K562 (cell line): ENCODE results near the gene MYO3B. TPM values are rescaled to one million over a fixed set of nuclear protein-coding genes. Genes with fewer than 3 reads are reported as not detected.
A peak's percentile ranks its signal among the peaks of the same experiment; 100 is the strongest.

Experiments
- ATAC-seq: fragments of 200-7000 bp; cut with Tn5 transposase; 3 replicates; pipeline ENCODE4 v1.9.1; 2020; ENCODE audit warnings: moderate library complexity
- BruUV-seq: library from RNA; stranded (reverse); fragments of 400-500 nt; replicated peaks from 2 replicates; lab custom pipeline; 2021; lab: Mats Ljungman, UMichigan
- CTCF ChIA-PET: fragments of 300-600 bp; formaldehyde crosslinking; extraction: SDS; loops from one replicate; lab custom pipeline; 2021; ENCODE audit warnings: low intra/inter-chr PET ratio; lab: Yijun Ruan, JAX
- POLR2A ChIA-PET: fragments of 300-600, 350-650 bp; sonication (Branson Sonifier 250); formaldehyde crosslinking; extraction: SDS; loops from one replicate; lab custom pipeline; 2021; ENCODE audit warnings: antibody characterized with exemption, inconsistent platforms; lab: Yijun Ruan, JAX
- DNase-seq, 4 experiments: peaks; one replicate each; pipeline versions ENCODE4 v3.0.0 to v3.0.0-alpha.2; 2011 to 2018; ENCODE audit warnings: low spot score in 3 of 4, mixed read lengths in 3 of 4; ENCODE audit errors: extremely low read depth in 1 of 4
- FAIRE-seq: peaks from 2 replicates; lab custom pipeline; 2011; peaks lifted over from hg19 to GRCh38; lab: Jason Lieb, UNC
- H2AFZ ChIP-seq: 2 replicates; pipeline ENCODE4 v1.6.0; 2011; ENCODE audit warnings: low read depth, low read length, control low read depth, inconsistent platforms
- H3K27ac ChIP-seq: fragments of 200-600 bp; 3 replicates; pipeline ENCODE4 v1.8.0; 2011; ENCODE audit warnings: low read depth, mild to moderate bottlenecking, control low read depth, inconsistent platforms, low read length, moderate library complexity, mixed read lengths; ENCODE audit errors: extremely low read depth
- H3K27me3 ChIP-seq, 2 experiments: fragments of 300-600 bp in 1 of 2; 2 replicates in 1 of 2; 3 replicates in 1 of 2; pipeline versions ENCODE4 v1.6.0 to v1.8.0; 2011; ENCODE audit warnings: inconsistent platforms in 2 of 2, low read length in 2 of 2, mild to moderate bottlenecking in 1 of 2, mixed read lengths in 1 of 2, moderate library complexity in 1 of 2; ENCODE audit not compliant: control insufficient read depth in 2 of 2, insufficient read depth in 2 of 2
- H3K36me3 ChIP-seq: fragments of 300-600 bp; 3 replicates; pipeline ENCODE4 v1.8.0; 2011; ENCODE audit warnings: mild to moderate bottlenecking, low read length, inconsistent platforms; ENCODE audit not compliant: control insufficient read depth, insufficient read depth
- H3K4me1 ChIP-seq, 2 experiments: fragments of 200-600 bp in 1 of 2; replicated peaks in 1 of 2; 2 replicates in 1 of 2; 3 replicates in 1 of 2; pipeline versions ENCODE4 v1.5.1 to v1.8.0; 2011; ENCODE audit warnings: inconsistent platforms in 2 of 2, low read length in 2 of 2, mild to moderate bottlenecking in 1 of 2, mixed read lengths in 1 of 2, moderate library complexity in 1 of 2; ENCODE audit not compliant: control insufficient read depth in 2 of 2, insufficient read depth in 2 of 2
- H3K4me2 ChIP-seq: 2 replicates; pipeline ENCODE4 v1.6.1; 2011; ENCODE audit warnings: low read length, control low read depth, inconsistent platforms, mixed read lengths; ENCODE audit not compliant: insufficient read depth
- H3K4me3 ChIP-seq: fragments of 200-600 bp; sonication (generic), shearing (Covaris generic); 2 replicates; pipeline ENCODE4 v1.5.1; 2016; ENCODE audit warnings: control low read depth, inconsistent platforms
- H3K79me2 ChIP-seq: fragments of 200-600 bp; 3 replicates; pipeline ENCODE4 v1.8.0; 2011; ENCODE audit warnings: low read length, inconsistent platforms; ENCODE audit not compliant: control insufficient read depth, insufficient read depth
- H3K9ac ChIP-seq, 2 experiments: 2 replicates each; pipeline versions ENCODE4 v1.6.0 to v1.6.1; 2011; ENCODE audit warnings: low read depth in 2 of 2, low read length in 2 of 2, control low read depth in 1 of 2, inconsistent platforms in 1 of 2, mild to moderate bottlenecking in 1 of 2, mixed read lengths in 1 of 2; ENCODE audit not compliant: insufficient read depth in 1 of 2
- H3K9me1 ChIP-seq: one replicate; pipeline ENCODE4 v1.6.0; 2011; ENCODE audit warnings: inconsistent platforms, mild to moderate bottlenecking, low read length, moderate library complexity; ENCODE audit not compliant: control insufficient read depth, insufficient read depth
- H3K9me3 ChIP-seq: replicated peaks from 2 replicates; pipeline ENCODE4 v1.5.1; 2011; ENCODE audit warnings: low read depth, low read length, inconsistent platforms; ENCODE audit not compliant: control insufficient read depth, insufficient read depth
- H4K20me1 ChIP-seq: replicated peaks from 2 replicates; pipeline ENCODE4 v1.6.1; 2011; ENCODE audit warnings: low read length, inconsistent platforms, mixed read lengths; ENCODE audit not compliant: control insufficient read depth, insufficient read depth
- CHCHD3 ChIP-seq: fragments of 250-450 bp; sonication (Bioruptor Pico); IDR thresholded peaks from 2 replicates; pipeline ENCODE4 v2.1.2; 2022; ENCODE audit warnings: mild to moderate bottlenecking
- ELK3 ChIP-seq: fragments of 450-650 bp; formaldehyde crosslinking; IDR thresholded peaks from 2 replicates; pipeline ENCODE4 v1.4.0; 2020; ENCODE audit warnings: mild to moderate bottlenecking
- HIVEP1 ChIP-seq: fragments of 250-450 bp; sonication (Bioruptor Pico); IDR thresholded peaks from 2 replicates; pipeline ENCODE4 v1.4.0; 2020; ENCODE audit warnings: mild to moderate bottlenecking
- MAFG ChIP-seq: fragments of 450-650 bp; conservative IDR thresholded peaks from 2 replicates; pipeline ENCODE4 v1.6.1; 2016; ENCODE audit warnings: missing genetic modification characterization, missing compliant biosample characterization
- NBN ChIP-seq: fragments of 450-650 bp; IDR thresholded peaks from 2 replicates; pipeline ENCODE4 v1.6.1; 2016; ENCODE audit warnings: low read depth, mild to moderate bottlenecking
- NR2C1 ChIP-seq, 2 experiments: fragments of 450-650 bp; IDR thresholded peaks; 2 replicates each; pipeline ENCODE4 v1.6.1; 2017; ENCODE audit warnings: mild to moderate bottlenecking in 2 of 2, antibody characterized with exemption in 1 of 2, inconsistent platforms in 1 of 2, missing compliant biosample characterization in 1 of 2, missing genetic modification characterization in 1 of 2
- RAD21 ChIP-seq, 2 experiments: fragments of 250-450 bp in 1 of 2; fragments of 450-650 bp in 1 of 2; sonication (Bioruptor Pico) in 1 of 2; formaldehyde crosslinking in 1 of 2; IDR thresholded peaks in 1 of 2; conservative IDR thresholded peaks in 1 of 2; 2 replicates each; pipeline versions ENCODE4 v1.4.0 to v1.8.0; 2020 to 2022; ENCODE audit warnings: mild to moderate bottlenecking in 2 of 2, moderate library complexity in 1 of 2
- RNF219 ChIP-seq: fragments of 250-450 bp; sonication (Bioruptor Pico); IDR thresholded peaks from 2 replicates; pipeline ENCODE4 v1.5.0; 2022; ENCODE audit warnings: mild to moderate bottlenecking
- RUNX1 ChIP-seq: sonication (generic); IDR thresholded peaks from 2 replicates; pipeline ENCODE4 v1.6.1; 2016; ENCODE audit warnings: antibody characterized with exemption, low read depth
- TEAD4 ChIP-seq, 2 experiments: sonication (generic) in 1 of 2; formaldehyde crosslinking in 1 of 2; IDR thresholded peaks; 2 replicates each; pipeline versions ENCODE4 v1.6.1 to v1.8.0; 2012 to 2022; ENCODE audit warnings: borderline replicate concordance in 1 of 2, inconsistent platforms in 1 of 2, low read length in 1 of 2, mild to moderate bottlenecking in 1 of 2, missing genetic modification reagents in 1 of 2
- YY1 ChIP-seq, 3 experiments: IDR thresholded peaks; 2 replicates each; pipeline ENCODE4 v1.6.1; 2011; ENCODE audit warnings: low read length in 2 of 3, mild to moderate bottlenecking in 2 of 3, moderate library complexity in 2 of 3, borderline replicate concordance in 1 of 3, control low read depth in 1 of 3, low read depth in 1 of 3; ENCODE audit not compliant: insufficient read depth in 3 of 3, insufficient replicate concordance in 2 of 3, control insufficient read depth in 1 of 3, insufficient read length in 1 of 3; ENCODE audit errors: extremely low read depth in 1 of 3
- ZFP91 ChIP-seq: sonication (generic); formaldehyde crosslinking; IDR thresholded peaks from 2 replicates; pipeline ENCODE4 v1.8.0; 2022; ENCODE audit warnings: mild to moderate bottlenecking, missing genetic modification reagents
- ZNF217 ChIP-seq: sonication (generic); formaldehyde crosslinking; IDR thresholded peaks from 2 replicates; pipeline ENCODE4 v1.8.0; 2022; ENCODE audit warnings: mild to moderate bottlenecking, missing genetic modification reagents
- ZNF584 ChIP-seq: fragments of 200-800 bp; sonication (Bioruptor generic); IDR thresholded peaks from 2 replicates; pipeline ENCODE4 v1.6.1; 2016; ENCODE audit warnings: low read depth, mild to moderate bottlenecking, missing genetic modification characterization, missing compliant biosample characterization
- ZNF707 ChIP-seq: fragments of 250-450 bp; sonication (Bioruptor Pico); conservative IDR thresholded peaks from 2 replicates; pipeline ENCODE4 v1.8.0; 2022; ENCODE audit warnings: inconsistent platforms, mild to moderate bottlenecking, moderate library complexity
- ZNF785 ChIP-seq: fragments of 250-450 bp; sonication (Bioruptor Pico); IDR thresholded peaks from 2 replicates; pipeline ENCODE4 v1.4.0; 2020; ENCODE audit warnings: mild to moderate bottlenecking
- WGBS: fragments of 100-300 bp; shearing (Covaris generic); methylation state at CpG from one replicate; pipeline ENCODE4 v1.1.6; 2016; ENCODE audit warnings: low coverage, mixed read lengths; ENCODE audit not compliant: insufficient coverage; ENCODE audit errors: missing lambda C conversion rate; 5-methylcytosine and 5-hydroxymethylcytosine counted together
- in situ Hi-C: fragments of 300-500 bp; cut with MboI; formaldehyde crosslinking; loops from 4 replicates; pipeline ENCODE4 v1.15.0; 2018; ENCODE audit warnings: inconsistent platforms, mixed read lengths
- intact Hi-C: fragments of 100-400 bp; cut with micrococcal nuclease; formaldehyde crosslinking; loops from 2 replicates; pipeline ENCODE4 v1.14.2; 2022
- polyA plus RNA-seq, 8 experiments: library from polyadenylated mRNA; depleted of rRNA in 4 of 8; stranded (reverse) in 5 of 8; unstranded in 3 of 8; fragments of >200 nt; fragmentation: Nextera tagmentation in 2 of 8; fragmentation: Illumina TruSeq in 1 of 8; extraction: Ambion mirVana in 2 of 8; extraction: Trizol in 1 of 8; gene quantifications; 2 replicates each; pipeline versions ENCODE4 v1.2.1 to v1.2.3, GENCODE V29; 2011 to 2014; ENCODE audit warnings: inconsistent platforms in 1 of 8, missing spikeins in 1 of 8
- total RNA-seq, 7 experiments: library from RNA; depleted of rRNA in 6 of 7; stranded (reverse); fragments of >200 nt in 6 of 7; fragmentation: Illumina TruSeq in 2 of 7; extraction: Trizol in 2 of 7; gene quantifications; 2 replicates each; pipeline versions ENCODE4 v1.2.1 to v1.2.3, GENCODE V29; 2011 to 2021; ENCODE audit warnings: low replicate concordance in 1 of 7

Gene MYO3B
- total and polyA plus RNA-seq, 9 of the 15 experiments (the other 6 are each of a cell fraction or from before 2014, with no cell fraction given): 2.7 to 6.5 (median 3.6) TPM

GRCh38 chr2:170369894-170370293, 191.9 kb downstream of the MYO3B start:
- ATAC-seq (peak; percentile 49), FAIRE-seq (peak; percentile 15), DNase-seq (peak in 1 of 4 experiments; percentile 51)
- in situ Hi-C loops: loop anchor here (10.0 kb wide), 1 partner anchor 445 kb away; the partner anchor contains the start of gene GAD1
- ChIA-PET CTCF (interaction anchor here (1.0 to 3.8 kb wide), 4 partner anchors 443 to 503 kb away, joined by 3 to 28 read pairs (median 6); partner anchors contain the start of gene GAD1), POLR2A (interaction anchor here (0.6 to 1.2 kb wide), 4 partner anchors 9 to 446 kb away, joined by 3 to 5 read pairs (median 3); no protein-coding TSS in a partner anchor)
- Histone ChIP-seq H3K4me1 (peaks cover 0 to 28% of the 10 kb centered on the region in 2 experiments; a peak in 3 of 5 replicates), H3K4me3 (no peak overlapping the region), H2AFZ (0 out of 2 replicates have a peak overlapping the region, but pooled peaks have one; percentile 65), H3K9me1 (no peaks in the 10 kb centered on the region), H3K79me2 (no peaks in the 10 kb centered on the region), H3K9me3 (no peaks in the 10 kb centered on the region), H3K27me3 (no peaks in the 10 kb centered on the region), H3K36me3 (no peaks in the 10 kb centered on the region), H3K27ac (no peak overlapping the region), H3K4me2 (no peak overlapping the region), H4K20me1 (no peaks in the 10 kb centered on the region), H3K9ac (no peak overlapping the region)
- no TSS peak for BruUV-seq
- 4% methylated on average over 1 of the region's 1 CpG for WGBS
- intact Hi-C loops: loop anchor here (1.0 to 10.0 kb wide), 3 partner anchors 365 to 545 kb away; partner anchors contain the start of genes METTL5 and UBR3
- no peak for TF ChIP-seq ZNF707 (CRISPR knock-in tag)
- TF ChIP-seq RNF219 (CRISPR knock-in tag): no peak
- TF ChIP-seq ELK3 (CRISPR knock-in tag): no peak
- TF ChIP-seq RAD21 (CRISPR knock-in tag; conservative IDR thresholded peaks at IDR 0.05 in 1 of 2, IDR thresholded peaks at IDR 0.05 in 1 of 2): peak; percentile 68 to 75
- no peak for TF ChIP-seq NR2C1 (IDR thresholded peaks at IDR 0.05)
- no peak for TF ChIP-seq NR2C1 (tag; IDR thresholded peaks at IDR 0.05)
- TF ChIP-seq YY1 (IDR thresholded peaks at IDR 0.05; ENCODE audit: borderline replicate concordance in 1 of 3, control insufficient read depth in 1 of 3, extremely low read depth in 1 of 3, insufficient read depth in 3 of 3, insufficient read length in 1 of 3, insufficient replicate concordance in 2 of 3, low read depth in 1 of 3, low read length in 2 of 3): no peak
- TF ChIP-seq TEAD4 (IDR thresholded peaks at IDR 0.05; ENCODE audit: low read length): no peak
- TF ChIP-seq TEAD4 (CRISPR knock-in tag; IDR thresholded peaks at IDR 0.05; ENCODE audit: borderline replicate concordance): no peak
- TF ChIP-seq NBN: no peak
- TF ChIP-seq RUNX1: no peak
- 0 out of 2 replicates have a peak, but pooled peaks have one; percentile 35 for TF ChIP-seq ZNF584 (CRISPR knock-in tag)
- TF ChIP-seq CHCHD3 (CRISPR knock-in tag): no peak
- no peak for TF ChIP-seq ZNF217 (CRISPR knock-in tag)
- TF ChIP-seq ZNF785: no peak
- TF ChIP-seq ZFP91 (CRISPR knock-in tag): no peak
- no peak for TF ChIP-seq HIVEP1 (CRISPR knock-in tag)
- no peak for TF ChIP-seq MAFG (tag)
